GM12872 (cell line): Measurements from ENCODE around the gene FOXF1.

Experiments used
- TF ChIP-seq, protein P1 (sequence below): IDR thresholded peaks from 3 replicates; pipeline ENCODE4 v1.5.1; 2011; ENCODE audit warnings: low read depth, mild to moderate bottlenecking, low read length, moderate library complexity; ENCODE audit not compliant: insufficient read depth

The FOXF1 gene

DNA sequence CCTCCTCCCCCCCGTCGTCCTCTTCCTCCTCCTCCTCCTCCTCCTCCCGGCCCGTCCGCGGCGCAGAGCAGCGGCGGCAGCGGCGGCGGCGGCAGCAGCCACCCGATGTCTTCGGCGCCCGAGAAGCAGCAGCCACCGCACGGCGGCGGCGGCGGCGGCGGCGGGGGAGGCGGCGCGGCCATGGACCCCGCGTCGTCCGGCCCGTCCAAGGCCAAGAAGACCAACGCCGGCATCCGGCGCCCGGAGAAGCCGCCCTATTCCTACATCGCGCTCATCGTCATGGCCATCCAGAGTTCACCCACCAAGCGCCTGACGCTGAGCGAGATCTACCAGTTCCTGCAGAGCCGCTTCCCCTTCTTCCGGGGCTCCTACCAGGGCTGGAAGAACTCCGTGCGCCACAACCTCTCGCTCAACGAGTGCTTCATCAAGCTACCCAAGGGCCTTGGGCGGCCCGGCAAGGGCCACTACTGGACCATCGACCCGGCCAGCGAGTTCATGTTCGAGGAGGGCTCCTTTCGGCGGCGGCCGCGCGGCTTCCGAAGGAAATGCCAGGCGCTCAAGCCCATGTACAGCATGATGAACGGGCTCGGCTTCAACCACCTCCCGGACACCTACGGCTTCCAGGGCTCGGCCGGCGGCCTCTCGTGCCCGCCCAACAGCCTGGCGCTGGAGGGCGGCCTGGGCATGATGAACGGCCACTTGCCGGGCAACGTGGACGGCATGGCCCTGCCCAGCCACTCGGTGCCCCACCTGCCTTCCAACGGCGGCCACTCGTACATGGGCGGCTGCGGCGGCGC lies at the start of gene FOXF1:
Gene FOXF1, plus strand, starts transcription at position 63 of the 797 bp plus-strand sequence. Its CDS starts 43 bp downstream, at position 106.
- TF ChIP-seq, protein P1, sequence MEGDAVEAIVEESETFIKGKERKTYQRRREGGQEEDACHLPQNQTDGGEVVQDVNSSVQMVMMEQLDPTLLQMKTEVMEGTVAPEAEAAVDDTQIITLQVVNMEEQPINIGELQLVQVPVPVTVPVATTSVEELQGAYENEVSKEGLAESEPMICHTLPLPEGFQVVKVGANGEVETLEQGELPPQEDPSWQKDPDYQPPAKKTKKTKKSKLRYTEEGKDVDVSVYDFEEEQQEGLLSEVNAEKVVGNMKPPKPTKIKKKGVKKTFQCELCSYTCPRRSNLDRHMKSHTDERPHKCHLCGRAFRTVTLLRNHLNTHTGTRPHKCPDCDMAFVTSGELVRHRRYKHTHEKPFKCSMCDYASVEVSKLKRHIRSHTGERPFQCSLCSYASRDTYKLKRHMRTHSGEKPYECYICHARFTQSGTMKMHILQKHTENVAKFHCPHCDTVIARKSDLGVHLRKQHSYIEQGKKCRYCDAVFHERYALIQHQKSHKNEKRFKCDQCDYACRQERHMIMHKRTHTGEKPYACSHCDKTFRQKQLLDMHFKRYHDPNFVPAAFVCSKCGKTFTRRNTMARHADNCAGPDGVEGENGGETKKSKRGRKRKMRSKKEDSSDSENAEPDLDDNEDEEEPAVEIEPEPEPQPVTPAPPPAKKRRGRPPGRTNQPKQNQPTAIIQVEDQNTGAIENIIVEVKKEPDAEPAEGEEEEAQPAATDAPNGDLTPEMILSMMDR: no peak

DNA sequence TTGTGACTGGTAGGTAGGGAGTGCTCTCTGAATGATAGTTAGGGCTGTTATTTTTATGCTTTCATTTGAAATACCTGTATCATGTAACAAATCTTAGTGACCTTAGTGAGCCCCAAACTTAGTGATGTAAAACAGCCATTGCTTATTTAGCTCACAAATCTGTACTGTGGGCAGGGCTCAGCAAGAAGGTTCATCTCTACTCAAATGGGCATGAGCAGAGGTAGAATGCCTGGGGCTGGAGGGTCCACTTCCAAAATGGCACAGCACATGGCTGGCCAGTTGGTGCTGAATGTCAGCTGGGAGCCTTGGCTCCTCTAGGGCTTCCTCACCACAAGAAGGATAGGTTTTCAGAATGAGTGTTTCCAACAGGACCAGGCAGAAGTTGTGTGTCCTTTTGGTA lies 49.3 kb upstream of the FOXF1 start:
- TF ChIP-seq, protein P1: no peak

DNA sequence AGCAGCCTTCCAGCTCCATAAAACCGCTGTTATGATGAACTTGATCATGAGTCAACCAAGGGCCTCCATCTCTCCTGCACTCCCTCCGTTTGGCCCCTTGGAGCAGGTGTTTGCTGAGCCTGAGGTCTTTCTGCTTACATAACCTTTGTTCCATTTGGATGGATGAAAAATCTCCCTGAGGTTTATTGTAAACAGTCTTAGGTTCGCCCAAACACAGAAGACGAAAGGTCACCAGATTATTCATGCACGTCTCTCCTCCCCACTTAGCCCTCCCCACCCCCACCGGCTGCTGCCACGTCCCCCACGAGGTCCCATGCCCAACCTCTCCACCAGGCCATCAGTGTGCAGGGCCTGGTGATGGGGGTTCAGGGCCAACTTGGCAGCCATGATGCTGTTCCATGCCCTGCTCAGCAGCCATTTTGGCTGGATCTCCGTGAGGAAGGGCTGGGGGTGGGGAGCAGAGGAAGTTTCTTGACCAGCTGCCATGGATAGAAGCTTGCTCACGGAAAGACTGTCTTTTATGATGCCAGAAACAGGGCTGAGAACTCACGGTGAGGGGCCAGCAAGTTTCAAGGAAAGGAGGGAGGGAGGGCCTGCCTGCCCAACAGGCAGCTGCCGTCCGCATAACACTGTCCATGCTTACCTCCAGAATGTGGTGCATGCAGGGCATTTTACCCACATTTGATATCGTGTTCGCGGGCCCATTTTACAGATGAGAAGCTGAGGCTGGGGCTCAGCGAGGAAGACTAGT lies 47.8 kb upstream of the FOXF1 start:
- TF ChIP-seq, protein P1: no peak

DNA sequence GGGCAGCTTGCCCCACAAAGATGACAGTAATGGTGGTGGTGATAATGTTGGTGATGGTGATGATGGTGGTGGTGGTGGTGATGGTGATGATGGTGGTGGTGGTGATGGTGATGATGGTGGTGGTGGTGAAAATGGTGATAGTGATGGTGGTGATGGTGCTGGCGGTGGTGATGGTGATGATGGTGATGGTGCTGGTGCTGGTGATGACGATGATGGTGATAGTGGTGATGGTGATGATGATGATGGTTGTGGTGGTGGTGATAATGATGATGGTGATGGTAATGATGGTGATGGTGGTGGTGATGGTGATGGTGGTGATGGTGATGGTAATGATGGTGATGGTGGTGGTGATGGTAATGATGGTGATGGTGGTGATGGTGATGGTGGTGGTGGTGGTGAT lies 46.3 kb upstream of the FOXF1 start:
- TF ChIP-seq, protein P1: no peak

DNA sequence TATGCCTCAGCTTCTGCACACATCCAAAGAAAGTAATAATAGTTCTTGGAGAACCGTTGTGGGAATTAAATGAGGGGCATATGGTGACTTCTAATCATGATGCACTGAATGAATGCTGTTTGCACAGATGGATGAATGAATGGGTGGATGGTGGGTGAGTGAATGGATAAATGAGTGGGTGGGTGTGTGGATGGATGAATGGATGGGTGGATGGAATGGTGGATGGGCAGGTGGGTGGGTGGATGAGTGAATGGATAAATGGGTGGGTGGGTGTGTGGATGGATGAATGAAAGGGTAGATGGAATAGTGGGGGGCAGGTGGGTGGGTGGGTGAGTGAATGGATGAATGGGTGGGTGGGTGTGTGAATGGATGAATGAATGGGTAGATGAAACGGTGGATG lies 44.9 kb upstream of the FOXF1 start:
- TF ChIP-seq, protein P1: no peak

DNA sequence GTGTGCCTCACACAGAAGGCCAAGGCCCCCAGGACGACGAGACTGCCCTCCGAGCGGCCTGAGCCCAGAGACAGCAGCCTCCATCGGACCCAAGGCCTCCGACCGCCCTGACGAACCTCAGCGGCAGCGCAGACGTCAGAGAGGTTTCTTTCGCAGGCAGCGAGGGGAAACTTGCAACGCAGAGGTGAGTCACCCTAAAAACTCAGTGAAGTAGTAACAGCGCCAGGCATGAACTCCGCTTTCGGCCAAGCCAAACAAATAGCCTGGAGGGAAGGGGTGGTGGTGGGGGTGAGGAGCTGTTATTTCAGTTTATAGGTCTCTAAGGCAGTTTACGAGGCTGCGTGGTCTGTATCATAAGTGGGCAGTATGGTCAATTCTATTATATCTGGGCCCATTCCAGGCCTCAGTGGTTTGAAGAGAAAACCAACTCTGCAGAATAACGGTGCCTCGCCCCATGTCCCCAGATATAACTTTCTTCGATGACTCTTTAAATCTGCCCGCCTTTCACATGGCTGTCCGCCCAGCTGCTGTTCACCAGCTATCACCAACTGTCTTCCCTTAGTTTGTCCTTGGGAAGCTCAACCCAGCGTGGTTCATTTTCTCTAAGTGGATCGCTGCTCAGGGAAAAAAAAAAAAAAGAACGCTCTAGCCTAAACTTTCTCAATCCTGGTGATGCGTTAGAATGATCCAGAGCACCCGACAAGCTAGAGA lies 43.5 kb upstream of the FOXF1 start:
- TF ChIP-seq, protein P1: no peak

DNA sequence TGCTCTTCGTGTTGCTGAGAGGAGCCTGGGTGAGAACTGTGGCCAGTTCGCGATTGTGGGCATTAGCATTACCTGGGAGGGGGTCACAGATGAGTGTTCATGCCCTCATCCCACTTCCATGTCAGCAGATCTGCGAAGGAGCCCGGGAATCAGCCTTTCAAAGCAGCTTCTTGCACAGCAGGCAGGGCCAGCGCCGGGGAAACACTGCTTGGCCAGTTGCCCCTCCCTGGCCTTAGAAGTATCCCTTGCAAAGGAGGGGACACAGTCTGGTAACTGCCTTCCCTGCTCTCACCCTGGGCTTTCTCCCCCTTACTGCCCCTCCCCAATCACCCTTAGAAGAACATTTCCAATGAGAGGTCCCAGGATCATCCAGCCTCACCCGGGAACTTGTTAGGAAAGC lies 42.8 kb upstream of the FOXF1 start:
- TF ChIP-seq, protein P1: no peak
